NCI-H2171 (cell line): ENCODE results near the gene CCDC190.
"Not testable (repeated sequence)": the region's sequence is repeated elsewhere in the genome, so short reads cannot be mapped to it uniquely, and the experiment has no call there.

ENCODE experiments used
- DNase-seq: peaks from one replicate; lab custom pipeline; 2025; lab: John Stamatoyannopoulos, UW

CCDC190 gene

DNA sequence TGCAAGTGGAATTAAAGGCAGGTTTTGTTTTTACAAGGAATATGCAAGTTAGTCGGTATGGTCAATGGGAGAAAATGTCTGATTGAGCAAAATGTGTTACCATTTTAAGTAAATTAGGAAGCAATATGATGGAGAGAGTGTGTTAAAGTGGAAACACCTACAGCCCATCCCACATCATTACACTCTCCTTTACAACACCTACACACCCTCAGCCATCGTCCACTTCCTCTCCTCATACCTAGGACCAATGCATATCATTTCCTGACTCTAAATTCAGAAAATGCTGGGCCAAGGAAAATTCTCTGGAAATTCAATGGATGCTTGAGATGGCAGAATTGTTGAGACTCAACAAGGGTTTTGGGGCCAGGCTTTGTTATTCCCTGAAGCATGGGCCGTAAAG is 16.4 kb upstream of the CCDC190 start:
- DNase-seq, result no peak

DNA sequence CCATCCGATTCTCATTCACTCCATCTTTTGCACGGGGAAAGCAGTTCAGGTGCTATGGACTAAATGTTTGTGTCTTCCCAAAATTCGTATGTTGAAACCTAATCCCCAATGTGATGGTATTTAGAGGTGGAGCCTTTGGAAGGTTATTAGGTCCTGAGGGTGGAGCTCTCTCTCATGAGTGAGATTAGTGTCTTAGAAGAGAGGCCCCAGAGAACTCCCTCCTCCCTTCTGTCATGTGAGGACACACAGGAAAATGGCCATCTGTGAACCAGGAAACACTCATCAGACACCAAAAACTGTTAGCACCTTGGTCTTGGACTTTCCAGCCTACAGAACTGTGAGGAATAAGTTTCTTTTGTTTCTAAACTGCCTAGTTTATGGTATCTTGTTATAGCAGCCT is 15.8 kb upstream of the CCDC190 start:
- no peak for DNase-seq

- DNase-seq, result no peak
These were observed 13.0 kb upstream of the CCDC190 start for GRCh38 chr1:162873671-162874666.

- no peak for DNase-seq
These were observed 12.0 kb upstream of the CCDC190 start for GRCh38 chr1:162872981-162873380.

DNA sequence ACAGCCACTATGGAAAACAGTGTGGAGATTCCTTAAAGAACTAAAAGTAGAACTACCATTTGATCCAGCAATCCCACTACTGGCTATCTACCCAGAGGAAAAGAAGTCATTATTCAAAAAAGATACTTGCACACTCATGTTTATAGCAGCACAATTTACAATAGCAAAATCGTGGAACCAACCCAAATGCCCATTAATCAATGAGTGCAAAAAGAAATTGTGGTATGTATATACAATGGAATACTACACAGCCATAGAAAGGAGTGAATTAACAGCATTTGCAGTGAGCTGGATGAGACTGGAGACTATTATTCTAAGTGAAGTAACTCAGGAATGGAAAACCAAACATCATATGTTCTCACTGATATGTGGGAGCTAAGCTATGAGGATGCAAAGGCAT is 10.4 kb upstream of the CCDC190 start:
- DNase-seq, result not testable (repeated sequence)

- DNase-seq, result no peak
These were observed 8.0 kb upstream of the CCDC190 start for GRCh38 chr1:162868972-162869371.

DNA sequence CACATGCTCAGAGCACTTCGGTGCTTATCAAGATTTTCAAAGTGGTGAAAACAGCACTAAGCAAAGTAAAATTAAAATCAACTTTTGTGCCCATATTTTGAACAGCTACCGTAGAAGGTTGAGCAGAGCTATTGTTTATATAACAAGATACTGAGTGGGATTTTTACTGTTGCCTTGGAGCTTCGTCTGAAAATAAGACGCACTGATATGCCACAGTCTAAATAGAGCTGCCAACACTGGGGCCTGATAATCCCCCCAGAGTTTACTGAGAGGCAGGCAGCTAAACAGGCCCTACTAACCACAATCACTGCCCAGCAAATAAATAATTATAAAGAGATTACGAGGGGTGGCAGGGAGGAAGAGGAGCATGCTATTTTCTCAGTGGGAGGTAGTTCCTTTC is 650 bp upstream of the CCDC190 start:
- no peak for DNase-seq

DNA sequence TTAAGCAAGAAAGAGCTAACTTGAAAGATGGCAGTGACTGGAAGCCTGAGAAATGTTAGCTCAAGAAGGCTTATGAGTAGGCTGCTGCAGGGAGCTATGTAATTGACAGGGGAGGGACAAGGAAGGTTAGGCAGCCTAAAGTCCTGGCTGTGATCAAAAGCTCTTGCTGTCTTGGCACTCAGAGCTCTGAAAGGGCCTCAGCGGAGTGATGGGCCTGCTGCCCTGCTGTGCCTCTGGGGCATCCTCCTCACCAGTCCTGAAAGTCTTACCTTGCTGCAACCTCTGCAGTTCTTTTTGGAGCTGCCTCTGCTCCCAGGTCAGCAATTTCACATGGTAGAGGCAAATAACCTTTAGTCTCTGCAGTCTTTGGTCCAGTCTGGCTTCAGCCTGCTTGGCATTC is 1.8 kb downstream of the CCDC190 start:
- DNase-seq, result no peak

DNA sequence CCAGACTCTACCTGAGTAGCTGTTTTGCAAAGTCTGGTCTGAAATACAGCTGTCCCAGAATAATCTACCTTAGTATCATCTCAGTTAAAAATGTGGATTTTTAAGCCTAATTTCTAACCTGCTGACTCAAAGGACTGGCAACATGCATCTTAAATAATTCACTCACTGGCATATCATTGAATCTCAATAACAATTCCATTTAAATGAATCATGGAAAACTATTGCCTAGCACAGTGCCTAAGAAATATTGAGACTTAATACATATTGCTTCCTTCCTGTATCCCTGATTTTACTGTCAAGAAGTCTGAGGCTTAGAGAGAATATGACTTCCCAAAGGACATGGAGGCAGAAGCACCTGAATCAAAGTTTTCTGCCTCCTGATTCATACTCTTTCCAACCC is 3.1 kb downstream of the CCDC190 start:
- DNase-seq, result no peak

GRCh38 chr1:162856260-162856659 is 4.7 kb downstream of the CCDC190 start:
- DNase-seq, result no peak

GRCh38 chr1:162855461-162856150 is 5.4 kb downstream of the CCDC190 start:
- DNase-seq, result no peak

GRCh38 chr1:162854245-162854882 is 6.6 kb downstream of the CCDC190 start:
- peak; percentile 45 for DNase-seq

GRCh38 chr1:162851341-162851740 is 9.6 kb downstream of the CCDC190 start:
- DNase-seq, result no peak

DNA sequence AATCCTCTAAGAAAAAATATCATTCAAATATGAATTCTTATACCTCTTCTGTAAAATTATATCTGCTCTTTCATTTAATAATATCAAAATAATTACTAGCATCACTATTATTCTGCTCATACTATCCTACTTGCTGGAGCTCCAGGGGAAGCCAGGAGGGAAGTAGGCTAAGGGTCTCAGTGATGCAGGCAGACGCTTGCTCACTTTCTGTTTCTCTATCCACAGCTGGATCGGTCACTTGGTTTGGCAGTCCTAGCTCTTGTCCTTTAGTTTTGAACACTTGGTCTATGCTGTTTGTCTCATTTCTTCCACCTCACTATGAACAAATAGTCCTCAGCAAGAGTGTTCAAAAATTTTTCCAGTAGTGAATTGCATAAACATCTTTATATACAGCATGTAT is 11.3 kb downstream of the CCDC190 start:
- no peak for DNase-seq

DNA sequence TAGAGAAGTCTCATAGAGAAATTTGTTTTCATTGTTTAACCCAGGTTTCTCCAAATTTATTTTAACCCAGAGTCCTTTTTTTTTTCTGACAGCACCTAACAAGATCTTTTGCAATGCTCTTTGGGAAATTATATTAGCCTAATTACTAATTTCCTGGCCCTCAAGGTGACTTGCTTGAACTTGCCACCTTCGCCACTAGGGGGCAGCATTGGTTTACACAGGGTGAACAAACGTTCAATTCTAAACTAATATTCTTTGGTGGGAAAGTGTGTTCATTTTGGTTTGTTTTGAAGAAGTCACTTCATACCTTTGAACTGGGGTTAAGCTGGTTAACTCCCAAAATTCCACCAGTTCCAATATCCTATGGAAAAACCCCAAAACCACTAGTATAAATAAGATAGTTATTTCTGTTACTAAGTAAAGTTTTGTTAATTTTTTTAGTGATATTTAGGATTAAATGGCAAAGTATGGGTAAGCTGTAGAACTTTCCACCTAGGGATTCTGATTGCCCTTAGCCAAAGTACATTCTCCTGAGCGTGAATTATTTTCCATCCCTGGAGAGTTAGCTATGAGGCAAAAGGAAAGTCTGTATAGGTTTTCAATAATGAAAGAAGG is 13.0 kb downstream of the CCDC190 start:
- DNase-seq, result peak; percentile 31

GRCh38 chr1:162846256-162847212 is 14.4 kb downstream of the CCDC190 start:
- DNase-seq, result no peak

DNA sequence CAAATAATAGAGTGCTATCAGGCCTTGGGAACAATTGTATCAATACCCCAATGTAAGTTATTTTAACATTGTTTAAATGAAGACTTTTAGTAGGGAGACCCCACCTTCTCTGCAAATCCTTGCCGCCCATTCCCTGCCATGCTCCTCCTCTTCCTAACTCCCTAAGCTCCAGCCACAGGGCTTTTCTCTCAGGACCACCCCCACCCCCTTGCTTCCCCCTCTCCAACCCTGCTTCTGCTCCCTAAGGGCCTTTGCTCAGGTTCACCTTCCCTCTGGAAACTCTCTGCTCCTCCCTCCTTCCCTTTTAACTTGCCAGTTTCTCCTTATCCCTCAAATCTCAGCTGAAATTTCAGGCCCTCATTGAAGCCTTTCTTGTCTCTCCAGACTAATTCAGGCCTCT is 16.8 kb downstream of the CCDC190 start:
- no peak for DNase-seq

DNA sequence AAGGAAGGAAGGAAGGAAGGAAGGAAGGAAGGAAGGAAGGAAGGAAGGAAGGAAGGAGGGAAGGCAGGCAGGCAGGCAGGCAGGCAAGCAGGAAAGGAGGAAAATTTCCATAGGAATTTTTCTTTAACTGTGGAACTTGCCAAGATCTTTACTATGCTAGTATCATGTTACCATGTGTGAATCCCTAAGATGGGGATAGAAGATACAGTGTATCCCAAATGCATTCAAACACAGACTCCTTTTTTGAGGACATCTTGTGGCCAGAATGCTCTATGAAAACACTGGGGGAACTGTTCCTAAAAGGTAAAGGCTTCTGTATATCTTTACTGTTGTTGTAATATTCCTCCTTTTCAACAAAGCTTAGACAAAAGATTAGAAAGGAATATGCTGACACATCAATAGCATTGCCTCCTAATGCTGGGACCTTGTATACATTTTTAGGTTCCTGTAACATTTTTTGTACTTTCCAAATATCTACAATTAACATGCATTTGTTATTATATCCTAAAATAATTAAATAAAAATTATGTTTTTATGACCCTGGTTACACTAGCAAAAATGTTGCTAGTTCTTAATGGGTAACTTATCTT is 20.6 kb downstream of the CCDC190 start:
- DNase-seq, result no peak

DNA sequence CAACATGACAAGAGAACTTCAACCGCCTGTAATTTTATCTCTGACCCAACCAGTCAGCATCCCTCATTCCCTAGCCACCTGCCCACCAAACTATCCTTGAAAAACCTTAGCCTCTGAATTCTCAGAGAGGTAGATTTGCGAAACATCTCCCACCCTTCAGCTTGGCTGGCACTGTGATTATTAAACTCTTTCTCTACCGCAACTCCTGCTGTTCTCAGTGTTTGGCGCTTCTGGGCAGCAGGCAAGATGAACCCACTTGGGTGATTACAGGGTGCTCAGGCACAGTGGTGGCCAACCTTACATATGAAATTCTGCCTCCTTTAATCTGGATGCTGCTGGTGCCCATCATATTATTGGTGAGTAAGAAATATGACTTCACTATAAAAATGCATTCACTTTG is 22.1 kb downstream of the CCDC190 start:
- DNase-seq, result no peak

DNA sequence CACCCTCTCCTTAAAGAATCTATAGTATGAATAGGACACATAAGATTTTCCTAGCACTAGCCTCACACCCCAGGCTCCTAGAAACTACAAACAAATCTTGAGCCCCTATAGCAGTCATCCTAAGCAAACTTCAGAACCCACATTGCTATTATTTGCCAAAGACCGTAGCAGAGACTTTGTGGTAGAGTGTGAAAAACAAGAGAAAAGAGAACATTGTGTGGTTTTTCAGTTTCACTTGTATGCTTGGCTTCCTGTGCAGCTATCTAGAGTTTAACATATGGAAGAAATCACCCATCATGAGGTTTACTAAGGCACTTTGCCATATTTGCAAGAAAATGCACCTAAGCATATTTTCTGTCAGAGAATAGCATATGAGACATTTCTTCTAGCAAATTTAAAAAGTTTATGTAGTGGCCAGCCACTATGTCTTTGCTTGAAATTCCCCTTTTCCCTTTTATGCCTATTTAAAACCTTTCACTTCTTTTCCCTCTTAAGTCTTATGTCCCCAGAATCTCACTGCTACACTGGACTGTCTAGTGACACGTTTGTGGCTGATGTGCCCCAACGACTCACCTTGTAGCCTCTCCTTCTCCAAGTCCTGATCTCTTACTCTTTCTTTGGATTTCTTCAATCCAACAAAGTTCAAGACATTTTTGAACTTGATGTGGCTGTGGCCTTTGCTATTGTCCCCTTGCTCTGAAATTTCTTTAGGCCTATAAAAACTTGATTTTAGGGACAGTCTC is 25.6 kb downstream of the CCDC190 start:
- DNase-seq, result no peak
